Measurements from ENCODE around the gene SLC39A10.

DNA sequence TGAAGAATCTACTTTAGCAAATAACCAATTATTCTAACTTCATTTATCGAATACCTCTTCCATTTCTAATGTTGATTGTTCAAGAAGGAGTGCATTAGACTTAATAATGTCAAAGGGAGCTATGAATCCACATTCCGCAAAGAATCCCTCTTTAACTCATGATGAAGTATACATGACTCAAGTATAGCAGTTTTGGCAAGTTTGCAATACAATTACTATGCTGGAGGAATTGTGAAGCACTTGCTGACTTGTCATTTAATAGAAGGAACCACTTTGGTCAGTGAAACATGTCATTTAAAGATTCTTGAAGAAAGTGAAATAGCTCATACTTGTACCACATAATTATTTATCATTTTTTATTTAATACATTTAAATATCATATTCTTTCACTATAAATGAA, 125.1 kb downstream of the SLC39A10 start:
- TF ChIP-seq POLR2A (IDR thresholded peaks at IDR 0.05): no peak
- TF ChIP-seq, protein P1, sequence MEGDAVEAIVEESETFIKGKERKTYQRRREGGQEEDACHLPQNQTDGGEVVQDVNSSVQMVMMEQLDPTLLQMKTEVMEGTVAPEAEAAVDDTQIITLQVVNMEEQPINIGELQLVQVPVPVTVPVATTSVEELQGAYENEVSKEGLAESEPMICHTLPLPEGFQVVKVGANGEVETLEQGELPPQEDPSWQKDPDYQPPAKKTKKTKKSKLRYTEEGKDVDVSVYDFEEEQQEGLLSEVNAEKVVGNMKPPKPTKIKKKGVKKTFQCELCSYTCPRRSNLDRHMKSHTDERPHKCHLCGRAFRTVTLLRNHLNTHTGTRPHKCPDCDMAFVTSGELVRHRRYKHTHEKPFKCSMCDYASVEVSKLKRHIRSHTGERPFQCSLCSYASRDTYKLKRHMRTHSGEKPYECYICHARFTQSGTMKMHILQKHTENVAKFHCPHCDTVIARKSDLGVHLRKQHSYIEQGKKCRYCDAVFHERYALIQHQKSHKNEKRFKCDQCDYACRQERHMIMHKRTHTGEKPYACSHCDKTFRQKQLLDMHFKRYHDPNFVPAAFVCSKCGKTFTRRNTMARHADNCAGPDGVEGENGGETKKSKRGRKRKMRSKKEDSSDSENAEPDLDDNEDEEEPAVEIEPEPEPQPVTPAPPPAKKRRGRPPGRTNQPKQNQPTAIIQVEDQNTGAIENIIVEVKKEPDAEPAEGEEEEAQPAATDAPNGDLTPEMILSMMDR (IDR thresholded peaks at IDR 0.05): no peak
